Nephron (organoid): Measurements from ENCODE around the gene PRKG1.

Experiments
- H3K27ac Mint-ChIP-seq, 3 experiments: 2 replicates each; pipeline ENCODE4 v1.8.0; 2020; ENCODE audit warnings: mixed read lengths in 3 of 3, mild to moderate bottlenecking in 2 of 3, moderate library complexity in 1 of 3
- H3K27me3 Mint-ChIP-seq: 2 replicates; pipeline ENCODE4 v1.8.0; 2021; ENCODE audit warnings: low read depth, mild to moderate bottlenecking, moderate library complexity, mixed read lengths
- H3K36me3 Mint-ChIP-seq: 2 replicates; pipeline ENCODE4 v1.8.0; 2020; ENCODE audit warnings: low read depth, mixed read lengths
- H3K4me1 Mint-ChIP-seq: 2 replicates; pipeline ENCODE4 v1.8.0; 2020; ENCODE audit warnings: mixed read lengths
- H3K4me3 Mint-ChIP-seq, 3 experiments: 2 replicates each; pipeline ENCODE4 v1.8.0; 2020; ENCODE audit warnings: mild to moderate bottlenecking in 3 of 3, mixed read lengths in 3 of 3, moderate library complexity in 2 of 3
- H3K9me3 Mint-ChIP-seq: 2 replicates; pipeline ENCODE4 v1.8.0; 2020; ENCODE audit warnings: mixed read lengths
- CTCF ChIP-seq, 3 experiments: fragments of 200-600 bp; sonication (generic); IDR thresholded peaks; one replicate each; pipeline ENCODE4 v1.5.0; 2021; ENCODE audit warnings: antibody characterized with exemption in 3 of 3; ENCODE audit not compliant: unreplicated experiment in 3 of 3

The PRKG1 gene

DNA sequence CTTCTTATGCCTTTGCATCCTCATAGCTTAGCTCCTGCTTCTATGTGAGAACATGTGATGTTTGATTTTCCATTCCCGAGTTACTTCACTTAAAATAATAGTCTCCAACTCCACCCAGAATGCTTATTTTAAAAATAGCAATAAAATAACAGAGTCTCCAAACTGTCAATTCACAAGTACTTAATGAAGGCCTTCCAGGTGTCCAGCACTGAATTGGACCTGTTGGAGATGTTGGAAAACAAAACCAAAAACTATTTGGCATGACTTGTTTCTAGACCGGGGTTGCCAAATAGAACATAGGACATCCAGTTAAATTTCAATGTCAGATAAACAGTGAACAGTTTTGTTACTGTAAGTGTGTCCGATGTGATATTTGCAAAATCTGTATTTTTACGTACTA is 1031.7 kb downstream of the PRKG1 start:
- no peak overlapping the region for H3K27ac Mint-ChIP-seq
- H3K4me1 Mint-ChIP-seq, result peaks cover 6% of the 10 kb centered on the region
- no peaks in the 10 kb centered on the region for H3K36me3 Mint-ChIP-seq
- H3K9me3 Mint-ChIP-seq, result no peaks in the 10 kb centered on the region
- H3K27me3 Mint-ChIP-seq, result no peaks in the 10 kb centered on the region
- TF ChIP-seq CTCF (IDR thresholded peaks at IDR 0.05; ENCODE audit: unreplicated experiment in 3 of 3), result no peak
- H3K4me3 Mint-ChIP-seq, result no peak overlapping the region

DNA sequence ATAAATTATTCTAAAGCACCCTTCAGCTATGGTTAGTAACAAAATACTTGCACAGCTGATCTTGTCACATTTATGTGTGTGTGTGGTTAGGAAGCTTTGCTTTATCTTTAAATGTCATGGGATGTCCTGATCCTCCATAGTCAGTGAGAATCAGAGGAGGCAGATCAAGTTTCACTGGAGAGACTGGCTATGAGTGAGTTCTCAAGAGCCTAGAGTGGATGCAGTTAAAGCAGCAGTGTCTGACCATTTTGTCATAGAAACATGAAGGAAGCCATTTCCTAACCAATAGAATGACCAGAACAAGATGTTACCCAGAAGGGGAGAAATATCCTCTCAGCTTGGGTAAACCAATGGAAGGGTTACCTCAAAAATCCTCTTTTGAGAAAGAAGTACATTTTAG is 1032.6 kb downstream of the PRKG1 start:
- TF ChIP-seq CTCF (IDR thresholded peaks at IDR 0.05; ENCODE audit: unreplicated experiment in 3 of 3), result no peak
- Mint-ChIP-seq H3K4me3 (no peak overlapping the region), H3K36me3 (no peaks in the 10 kb centered on the region), H3K27me3 (no peaks in the 10 kb centered on the region), H3K4me1 (peaks cover 6% of the 10 kb centered on the region), H3K27ac (no peak overlapping the region), H3K9me3 (no peaks in the 10 kb centered on the region)

DNA sequence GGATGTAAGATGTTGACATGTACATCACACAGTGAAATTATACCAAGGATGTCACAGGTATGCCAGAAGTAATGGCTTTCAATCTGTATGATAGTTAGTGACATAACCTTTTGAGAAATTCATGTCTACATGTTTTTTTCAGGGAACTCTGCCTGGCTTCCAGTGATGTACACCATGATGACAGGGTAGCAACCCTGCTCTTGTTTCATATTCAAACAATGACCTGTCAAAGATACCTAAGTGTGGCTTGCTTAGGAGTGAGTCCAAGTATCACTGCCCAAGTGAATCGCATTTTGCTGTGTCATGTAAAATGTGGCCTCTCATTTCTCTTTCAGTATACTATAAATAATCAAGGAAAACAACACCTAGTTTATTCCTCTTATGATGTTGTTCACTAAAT is 1033.9 kb downstream of the PRKG1 start:
- Mint-ChIP-seq H3K36me3 (no peaks in the 10 kb centered on the region), H3K4me1 (peaks cover 6% of the 10 kb centered on the region), H3K4me3 (no peak overlapping the region)

GRCh38 chr10:52110576-52110975 is 1036.3 kb downstream of the PRKG1 start:
- H3K4me1 Mint-ChIP-seq, result peaks cover 6% of the 10 kb centered on the region
- no peaks in the 10 kb centered on the region for H3K36me3 Mint-ChIP-seq
- H3K9me3 Mint-ChIP-seq, result no peaks in the 10 kb centered on the region
- H3K4me3 Mint-ChIP-seq, result no peak overlapping the region
- H3K27me3 Mint-ChIP-seq, result no peaks in the 10 kb centered on the region
- no peak overlapping the region for H3K27ac Mint-ChIP-seq
- TF ChIP-seq CTCF (IDR thresholded peaks at IDR 0.05; ENCODE audit: unreplicated experiment in 3 of 3), result no peak

More for the DNA sequence above, 1033.9 kb downstream of the PRKG1 start:
- no peak for TF ChIP-seq CTCF (IDR thresholded peaks at IDR 0.05; ENCODE audit: unreplicated experiment in 3 of 3)
- Mint-ChIP-seq H3K27ac (no peak overlapping the region), H3K27me3 (no peaks in the 10 kb centered on the region), H3K9me3 (no peaks in the 10 kb centered on the region)

DNA sequence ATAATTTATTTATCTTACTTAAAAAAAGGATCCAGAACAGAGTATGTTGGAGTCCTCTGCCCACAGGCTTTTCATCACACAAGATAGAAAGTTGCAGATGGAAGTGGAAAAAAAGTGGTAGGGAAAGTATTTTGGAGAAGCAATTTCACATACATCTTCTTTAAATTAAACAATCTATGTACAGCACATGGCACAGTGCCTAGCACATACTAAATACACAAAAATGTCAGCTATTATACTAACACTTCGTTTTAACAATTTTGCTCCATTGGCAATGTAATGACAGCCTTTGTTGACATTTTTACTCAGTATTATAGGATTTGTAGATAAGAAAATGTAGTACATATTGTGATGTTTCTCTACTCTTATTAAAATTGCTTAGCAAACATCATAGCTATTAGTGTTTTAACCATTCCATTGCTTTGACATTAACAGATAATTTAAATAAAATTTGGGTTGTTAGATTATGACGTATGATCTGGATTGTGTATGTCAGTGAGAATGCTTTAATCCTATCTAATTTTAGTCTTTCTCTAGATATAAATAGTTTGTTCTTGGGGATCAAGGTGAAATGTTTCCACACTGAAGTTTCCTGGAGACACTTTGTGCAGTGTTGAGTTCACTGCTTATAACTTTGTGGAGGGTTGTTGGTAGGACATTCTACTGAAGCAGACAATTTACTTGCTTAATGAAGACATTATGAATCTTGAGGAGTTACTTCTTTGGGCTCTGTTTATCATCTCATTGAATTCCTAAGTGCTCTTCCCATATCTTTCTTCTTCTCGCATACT is 1037.0 kb downstream of the PRKG1 start:
- Mint-ChIP-seq H3K27me3 (no peaks in the 10 kb centered on the region), H3K4me3 (no peak overlapping the region), H3K36me3 (no peaks in the 10 kb centered on the region), H3K27ac (no peak overlapping the region), H3K4me1 (peaks cover 6% of the 10 kb centered on the region), H3K9me3 (no peaks in the 10 kb centered on the region)
- no peak for TF ChIP-seq CTCF (IDR thresholded peaks at IDR 0.05; ENCODE audit: unreplicated experiment in 3 of 3)

GRCh38 chr10:52115823-52116222 is 1041.5 kb downstream of the PRKG1 start:
- H3K36me3 Mint-ChIP-seq, result no peaks in the 10 kb centered on the region
- H3K9me3 Mint-ChIP-seq, result no peaks in the 10 kb centered on the region
- no peak overlapping the region for H3K4me3 Mint-ChIP-seq
- H3K4me1 Mint-ChIP-seq, result no peaks in the 10 kb centered on the region
- H3K27me3 Mint-ChIP-seq, result no peaks in the 10 kb centered on the region
- no peak overlapping the region for H3K27ac Mint-ChIP-seq
- no peak for TF ChIP-seq CTCF (IDR thresholded peaks at IDR 0.05; ENCODE audit: unreplicated experiment in 3 of 3)
